GM21360 (cell line): ENCODE measurements around the gene CNKSR1.

Experiments
- ATAC-seq: cut with Tn5 transposase; IDR thresholded peaks from one replicate; pipeline ENCODE4 v1.9.1; 2021; ENCODE audit warnings: mild to moderate bottlenecking, moderate library complexity; ENCODE audit not compliant: unreplicated experiment

The CNKSR1 gene

GRCh38 chr1:26182383-26182696, 5.0 kb downstream of the CNKSR1 start:
- no peak for ATAC-seq

- ATAC-seq: no peak
These were observed 6.8 kb downstream of the CNKSR1 start for GRCh38 chr1:26184086-26184485.

GRCh38 chr1:26184883-26185282, 7.6 kb downstream of the CNKSR1 start:
- ATAC-seq: no peak

GRCh38 chr1:26187882-26188281, 10.6 kb downstream of the CNKSR1 start:
- no peak for ATAC-seq

- no peak for ATAC-seq
These were observed 11.2 kb downstream of the CNKSR1 start for GRCh38 chr1:26188477-26188876.

GRCh38 chr1:26189331-26189730, 12.0 kb downstream of the CNKSR1 start:
- no peak for ATAC-seq

GRCh38 chr1:26189751-26190275, 12.5 kb downstream of the CNKSR1 start:
- ATAC-seq: no peak

GRCh38 chr1:26190373-26190987, 13.2 kb downstream of the CNKSR1 start, which contains the start of gene CATSPER4:
Gene CATSPER4, plus strand, starts transcription at chr1:26190602. Its CDS starts 26 bp downstream, at chr1:26190628.
- ATAC-seq: no peak

GRCh38 chr1:26191739-26192138, 14.4 kb downstream of the CNKSR1 start:
- no peak for ATAC-seq

GRCh38 chr1:26195805-26196204, 18.5 kb downstream of the CNKSR1 start:
- no peak for ATAC-seq

GRCh38 chr1:26197301-26197700, 20.0 kb downstream of the CNKSR1 start:
- no peak for ATAC-seq

- no peak for ATAC-seq
These were observed 20.5 kb downstream of the CNKSR1 start for GRCh38 chr1:26197813-26198212.

- ATAC-seq: no peak
These were observed 23.1 kb downstream of the CNKSR1 start for GRCh38 chr1:26200413-26200812.

- ATAC-seq: no peak
These were observed 26.5 kb downstream of the CNKSR1 start for GRCh38 chr1:26203642-26204318.

GRCh38 chr1:26210147-26210870, 33.0 kb downstream of the CNKSR1 start:
- ATAC-seq: no peak

- ATAC-seq: no peak
These were observed 35.4 kb downstream of the CNKSR1 start for GRCh38 chr1:26212726-26213125.

GRCh38 chr1:26213335-26213905, 36.1 kb downstream of the CNKSR1 start:
- ATAC-seq: no peak

GRCh38 chr1:26215246-26215645, 38.0 kb downstream of the CNKSR1 start:
- ATAC-seq: no peak

- no peak for ATAC-seq
These were observed 41.7 kb downstream of the CNKSR1 start for GRCh38 chr1:26218906-26219494.

GRCh38 chr1:26220199-26220912, 43.1 kb downstream of the CNKSR1 start:
- ATAC-seq: no peak

- ATAC-seq: no peak
These were observed 43.8 kb downstream of the CNKSR1 start for GRCh38 chr1:26221094-26221493.
